ENCODE results near the gene PRSS36.
A peak's percentile ranks its signal among the peaks of the same experiment; 100 is the strongest.
"Not testable (repeated sequence)": the region's sequence is repeated elsewhere in the genome, so short reads cannot be mapped to it uniquely, and the experiment has no call there.

PRSS36 gene

GRCh38 chr16:31183432-31184428 lies 33.9 kb upstream of the PRSS36 start:
- DNase-seq (ENCODE audit: low read depth), result no peak

- DNase-seq (ENCODE audit: low read depth), result no peak
Observed at GRCh38 chr16:31182391-31182790, 32.5 kb upstream of the PRSS36 start.

- DNase-seq (ENCODE audit: low read depth), result no peak
Observed at GRCh38 chr16:31181102-31181830, 31.4 kb upstream of the PRSS36 start.

- DNase-seq (ENCODE audit: low read depth), result peak; percentile 82
Observed at GRCh38 chr16:31179747-31180459, 30.0 kb upstream of the PRSS36 start, which contains the start of gene FUS. TSS of gene FUS (plus strand) at chr16:31180139. CDS start at chr16:31180215, 76 bp downstream.

GRCh38 chr16:31179219-31179746 lies 29.4 kb upstream of the PRSS36 start:
- DNase-seq (ENCODE audit: low read depth), result no peak

GRCh38 chr16:31177136-31177535 lies 27.3 kb upstream of the PRSS36 start:
- DNase-seq (ENCODE audit: low read depth), result peak; percentile 9

GRCh38 chr16:31170048-31170447 lies 20.2 kb upstream of the PRSS36 start:
- DNase-seq (ENCODE audit: low read depth), result not testable (repeated sequence)

- no peak for DNase-seq (ENCODE audit: low read depth)
Observed at GRCh38 chr16:31168848-31169247, 19.0 kb upstream of the PRSS36 start.

- no peak for DNase-seq (ENCODE audit: low read depth)
Observed at GRCh38 chr16:31167315-31167714, 17.4 kb upstream of the PRSS36 start.

- DNase-seq (ENCODE audit: low read depth), result no peak
Observed at GRCh38 chr16:31157136-31157535, 7.3 kb upstream of the PRSS36 start.

- DNase-seq (ENCODE audit: low read depth), result not testable (repeated sequence)
Observed at GRCh38 chr16:31150976-31151375, 1.1 kb upstream of the PRSS36 start.

GRCh38 chr16:31149332-31149731 lies 534 bp downstream of the PRSS36 start:
- DNase-seq (ENCODE audit: low read depth), result no peak

- DNase-seq (ENCODE audit: low read depth), result no peak
Observed at GRCh38 chr16:31148896-31149295, 970 bp downstream of the PRSS36 start.

GRCh38 chr16:31148281-31148728 lies 1.6 kb downstream of the PRSS36 start:
- DNase-seq (ENCODE audit: low read depth), result no peak

GRCh38 chr16:31147574-31147973 lies 2.3 kb downstream of the PRSS36 start:
- DNase-seq (ENCODE audit: low read depth), result no peak

GRCh38 chr16:31145398-31145990 lies 4.4 kb downstream of the PRSS36 start:
- DNase-seq (ENCODE audit: low read depth), result no peak

GRCh38 chr16:31144418-31144817 lies 5.4 kb downstream of the PRSS36 start:
- not testable (repeated sequence) for DNase-seq (ENCODE audit: low read depth)

GRCh38 chr16:31143694-31144148 lies 6.1 kb downstream of the PRSS36 start:
- no peak for DNase-seq (ENCODE audit: low read depth)

- DNase-seq (ENCODE audit: low read depth), result no peak
Observed at GRCh38 chr16:31143011-31143693, 6.7 kb downstream of the PRSS36 start.

GRCh38 chr16:31142109-31143010 lies 7.5 kb downstream of the PRSS36 start:
- DNase-seq (ENCODE audit: low read depth), result peak; percentile 95
